Stimulated activated CD4-positive, alpha-beta T cell treated with anti-CD3 and anti-CD28 coated beads, Interleukin-1b, Interleukin-23, amount 100 ng/mL, for 4 hours (primary cell): Measurements from ENCODE around the gene DYDC2.
"Not testable (repeated sequence)": the region's sequence is repeated elsewhere in the genome, so short reads cannot be mapped to it uniquely, and the experiment has no call there.

ENCODE experiments used
- DNase-seq, 2 donors: peaks; one replicate each; pipeline ENCODE4 v3.0.0-alpha.2; 2020; ENCODE audit warnings: low read depth in 2 of 2

Gene DYDC2

DNA sequence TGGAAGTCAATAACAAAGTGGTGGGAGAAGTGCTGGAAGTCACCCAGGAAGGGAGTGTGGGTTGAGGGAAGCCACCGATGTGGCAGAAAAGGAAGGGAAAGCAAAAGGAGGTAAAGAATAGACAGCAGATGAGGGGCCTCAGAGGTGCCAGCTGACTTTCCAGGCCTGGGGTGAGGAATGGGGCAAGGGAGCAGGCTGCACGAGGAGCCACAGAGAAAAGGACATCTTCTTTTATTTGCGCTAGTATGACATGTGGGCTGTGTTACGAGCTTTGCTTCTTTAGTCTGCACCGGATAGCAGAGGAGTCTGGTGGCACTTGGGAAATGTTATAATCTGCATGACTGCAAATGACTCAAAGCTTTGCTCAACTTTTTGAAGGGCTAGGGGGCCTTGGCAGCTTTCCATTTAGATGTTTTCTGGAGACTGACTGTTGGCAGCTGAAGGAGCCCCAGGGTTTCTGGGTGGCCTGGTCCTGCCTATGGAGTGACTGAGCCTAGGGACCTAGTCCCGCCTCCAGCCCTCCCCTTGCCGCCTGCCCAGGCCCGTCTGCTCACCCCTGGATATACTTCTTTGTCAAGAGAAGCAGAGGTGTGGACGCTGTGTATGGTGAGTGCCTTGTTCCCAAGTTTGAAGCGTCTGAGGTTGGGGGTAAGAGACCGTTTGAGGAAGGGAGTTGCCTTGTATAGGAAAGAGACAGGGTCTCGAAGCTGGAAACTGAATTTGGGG lies 56.9 kb downstream of the DYDC2 start:
- DNase-seq, result no peak

GRCh38 chr10:80414142-80414895 lies 57.7 kb downstream of the DYDC2 start:
- DNase-seq, result no peak

DNA sequence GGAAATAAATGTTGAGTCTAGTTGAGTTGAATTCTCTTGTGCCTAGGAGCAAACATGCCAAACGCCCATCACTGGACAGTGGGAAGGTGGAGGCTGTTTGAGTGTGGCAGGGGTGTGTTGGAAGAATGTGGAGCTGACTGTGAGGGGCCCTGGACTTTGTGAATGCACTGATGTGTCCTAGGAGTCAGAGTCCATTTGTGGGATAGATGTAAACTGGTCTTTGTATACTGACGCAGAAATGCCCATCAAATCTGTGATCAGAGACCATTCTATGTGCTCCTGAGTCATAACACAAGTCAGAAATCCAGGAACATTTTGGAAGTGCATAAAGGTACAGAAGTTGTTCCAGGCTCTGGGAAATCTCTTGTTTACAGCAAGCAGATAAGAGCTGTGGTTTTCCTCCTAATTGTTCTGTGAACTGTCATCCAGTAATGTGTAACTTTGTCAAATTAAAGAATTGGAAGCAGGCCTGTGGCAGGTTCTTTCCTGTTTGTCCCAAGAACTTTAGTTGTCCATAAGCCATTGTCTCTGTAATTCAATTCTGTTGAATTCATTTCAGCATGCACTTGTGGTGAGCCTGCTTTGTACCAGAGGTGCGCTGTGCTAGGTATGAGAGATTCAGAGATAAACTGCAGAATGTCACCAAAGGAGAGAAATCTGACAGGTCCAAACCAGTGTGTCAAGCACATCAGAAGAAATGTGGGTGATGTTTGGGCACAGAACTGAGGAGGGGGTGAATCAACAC lies 59.3 kb downstream of the DYDC2 start:
- no peak for DNase-seq

GRCh38 chr10:80416479-80417098 lies 60.0 kb downstream of the DYDC2 start:
- no peak for DNase-seq

DNA sequence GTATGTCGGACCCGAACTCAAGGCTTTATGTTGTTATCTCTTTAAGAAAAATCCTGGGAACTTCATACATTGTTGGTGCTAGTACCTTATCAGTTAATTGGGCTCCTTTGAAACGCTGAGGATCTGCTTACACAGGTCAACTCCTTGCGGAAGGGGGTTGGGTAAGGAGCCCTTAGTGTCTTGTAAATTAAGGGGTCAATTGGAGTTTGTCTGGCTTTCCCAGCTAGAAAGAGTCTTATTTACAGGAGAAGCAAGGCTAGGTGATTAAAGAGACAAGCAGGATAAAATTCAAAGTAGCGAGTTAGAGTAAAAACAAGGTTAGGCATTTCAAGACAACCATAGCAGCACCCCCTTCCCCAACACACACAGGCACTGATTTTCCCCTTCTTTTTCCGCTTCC lies 60.7 kb downstream of the DYDC2 start:
- not testable (repeated sequence) for DNase-seq
